Endothelial cell of umbilical vein (primary cell): ENCODE measurements around the gene RNU2-63P. TPM values are rescaled to one million over a fixed set of nuclear protein-coding genes. Genes with fewer than 3 reads are reported as not detected.

Experiments
- BruUV-seq: library from RNA; stranded (reverse); fragments of 400-500 nt; replicated peaks from 2 replicates; lab custom pipeline; 2021; lab: Mats Ljungman, UMichigan
- CTCF ChIA-PET: fragments of 300-600, 350-600 bp; sonication (Branson Sonifier 250); formaldehyde crosslinking; loops from one replicate; lab custom pipeline; 2021; ENCODE audit warnings: antibody characterized with exemption, inconsistent platforms; lab: Charles Lee
- POLR2A ChIA-PET: fragments of 300-600, 350-600 bp; sonication (Branson Sonifier 250); formaldehyde crosslinking; loops from one replicate; lab custom pipeline; 2021; ENCODE audit warnings: antibody characterized with exemption, inconsistent platforms; lab: Charles Lee
- DNase-seq: peaks from one replicate; pipeline ENCODE4 v3.0.0-alpha.2; 2011; ENCODE audit warnings: low read depth, low spot score
- FAIRE-seq: peaks from 2 replicates; lab custom pipeline; 2011; peaks lifted over from hg19 to GRCh38; lab: Jason Lieb, UNC
- H2AFZ ChIP-seq: 2 replicates; pipeline ENCODE4 v1.6.0; 2012; ENCODE audit warnings: low read depth, low read length, control low read depth, inconsistent platforms
- H3K27ac ChIP-seq: 2 replicates; pipeline ENCODE4 v1.5.1; 2011; ENCODE audit warnings: low read depth, mild to moderate bottlenecking, control low read depth, low read length, moderate library complexity; ENCODE audit not compliant: insufficient read depth
- H3K27me3 ChIP-seq, 2 experiments: 2 replicates each; pipeline versions ENCODE4 v1.6.0 to v1.6.1; 2011; ENCODE audit warnings: low read length in 2 of 2, mixed read lengths in 1 of 2; ENCODE audit not compliant: control insufficient read depth in 2 of 2, insufficient read depth in 2 of 2
- H3K36me3 ChIP-seq, 2 experiments: 2 replicates in 1 of 2; 3 replicates in 1 of 2; pipeline ENCODE4 v1.5.1; 2011; ENCODE audit warnings: low read length in 2 of 2, mild to moderate bottlenecking in 1 of 2, moderate library complexity in 1 of 2; ENCODE audit not compliant: control insufficient read depth in 2 of 2, insufficient read depth in 2 of 2; ENCODE audit errors: extremely low read depth in 1 of 2
- H3K4me1 ChIP-seq: 3 replicates; pipeline ENCODE4 v1.5.1; 2011; ENCODE audit warnings: mild to moderate bottlenecking, low read length; ENCODE audit not compliant: control insufficient read depth, insufficient read depth; ENCODE audit errors: extremely low read depth
- H3K4me2 ChIP-seq: 2 replicates; pipeline ENCODE4 v1.6.1; 2011; ENCODE audit warnings: low read length, control low read depth, mixed read lengths; ENCODE audit not compliant: insufficient read depth
- H3K4me3 ChIP-seq, 3 experiments: fragments of 200-600 bp in 1 of 3; sonication (generic), shearing (Covaris generic) in 1 of 3; replicated peaks in 1 of 3; 2 replicates each; pipeline ENCODE4 v1.5.1; 2011 to 2016; ENCODE audit warnings: control low read depth in 3 of 3, low read length in 3 of 3, mild to moderate bottlenecking in 2 of 3, inconsistent platforms in 1 of 3, low read depth in 1 of 3, moderate library complexity in 1 of 3; ENCODE audit not compliant: insufficient read depth in 1 of 3
- H3K79me2 ChIP-seq: 2 replicates; pipeline ENCODE4 v1.6.0; 2012; ENCODE audit warnings: low read length, inconsistent platforms; ENCODE audit not compliant: control insufficient read depth, insufficient read depth
- H3K9ac ChIP-seq: replicated peaks from 2 replicates; pipeline ENCODE3; 2011; ENCODE audit warnings: low read length, control low read depth; ENCODE audit not compliant: insufficient read depth; ENCODE audit errors: extremely low read depth
- H3K9me1 ChIP-seq: replicated peaks from 3 replicates; pipeline ENCODE4 v1.6.0; 2011; ENCODE audit warnings: mild to moderate bottlenecking, low read length; ENCODE audit not compliant: control insufficient read depth, insufficient read depth; ENCODE audit errors: extremely low read depth
- H3K9me3 ChIP-seq: replicated peaks from 2 replicates; pipeline ENCODE4 v1.5.1; 2012; ENCODE audit warnings: low read length, inconsistent platforms; ENCODE audit not compliant: control insufficient read depth, insufficient read depth
- H4K20me1 ChIP-seq: replicated peaks from 2 replicates; pipeline ENCODE3; 2011; ENCODE audit warnings: mild to moderate bottlenecking, low read length; ENCODE audit not compliant: control insufficient read depth, insufficient read depth; ENCODE audit errors: extremely low read depth
- EZH2 ChIP-seq: IDR thresholded peaks from 2 replicates; pipeline ENCODE4 v1.6.1; 2012; ENCODE audit warnings: borderline replicate concordance, low read depth, mild to moderate bottlenecking, moderate library complexity, low read length, inconsistent platforms; ENCODE audit not compliant: severe bottlenecking
- FOS ChIP-seq: IDR thresholded peaks from 2 replicates; pipeline ENCODE4 v1.6.1; 2011; ENCODE audit warnings: mild to moderate bottlenecking, low read length, moderate library complexity, borderline replicate concordance; ENCODE audit not compliant: insufficient read depth
- GATA2 ChIP-seq: IDR thresholded peaks from 2 replicates; pipeline ENCODE4 v1.7.0; 2011; ENCODE audit warnings: low read depth, mild to moderate bottlenecking, moderate library complexity, mixed read lengths, low read length; ENCODE audit not compliant: insufficient read length, insufficient read depth
- JUN ChIP-seq: IDR thresholded peaks from 2 replicates; pipeline ENCODE4 v1.6.1; 2011; ENCODE audit warnings: borderline replicate concordance, low read depth; ENCODE audit not compliant: insufficient read length, insufficient read depth
- MYC ChIP-seq: IDR thresholded peaks from one replicate; pipeline ENCODE4 v1.6.1; 2011; ENCODE audit warnings: mild to moderate bottlenecking, low read depth, low read length
- POLR2A ChIP-seq: IDR thresholded peaks from 2 replicates; pipeline ENCODE4 v1.6.1; 2012; ENCODE audit warnings: low read depth, mild to moderate bottlenecking, control low read depth, low read length
- POLR2AphosphoS5 ChIP-seq: IDR thresholded peaks from 2 replicates; pipeline ENCODE4 v1.6.1; 2012; ENCODE audit warnings: low read depth, mild to moderate bottlenecking, control low read depth, low read length, moderate library complexity; ENCODE audit not compliant: insufficient read depth
- dilution Hi-C: fragments of 300-500 bp; cut with MboI; formaldehyde crosslinking; loops from one replicate; pipeline ENCODE4 v1.15.0; 2019; ENCODE audit warnings: low sequenced_read_pairs; ENCODE audit not compliant: extremely low pct_ligation_motif_present
- intact Hi-C: fragments of 100-400 bp; cut with micrococcal nuclease; formaldehyde crosslinking; loops from one replicate; pipeline ENCODE4 v1.10.0; 2022
- polyA plus RNA-seq, 4 experiments: library from polyadenylated mRNA; depleted of rRNA in 3 of 4; stranded (reverse) in 3 of 4; unstranded in 1 of 4; fragments of >200 nt; gene quantifications; 2 replicates each; pipeline versions ENCODE4 v1.2.1 to v1.2.3, GENCODE V29; 2011 to 2012; ENCODE audit warnings: missing spikeins in 1 of 4
- total RNA-seq: library from RNA; stranded (reverse); gene quantifications from 2 replicates; pipeline ENCODE4 v1.2.3, GENCODE V29; 2021
- TF ChIP-seq, protein P1 (sequence below): IDR thresholded peaks from 2 replicates; pipeline ENCODE4 v1.6.1; 2011; ENCODE audit not compliant: insufficient read depth, insufficient read length
- TF ChIP-seq, protein P2 (sequence below), 2 donors: IDR thresholded peaks; 1 replicate in 1 of 2; 2 replicates in 1 of 2; pipeline ENCODE4 v1.5.1; 2011; ENCODE audit warnings: low read length in 2 of 2, mild to moderate bottlenecking in 2 of 2, moderate library complexity in 2 of 2, control low read depth in 1 of 2, inconsistent platforms in 1 of 2, low read depth in 1 of 2; ENCODE audit not compliant: insufficient read depth in 1 of 2; ENCODE audit errors: extremely low read depth in 1 of 2

RNU2-63P gene
- total and polyA plus RNA-seq, 2 donors (not counting 3 experiments of a cell fraction or from before 2014, with no cell fraction given): not detected

DNA sequence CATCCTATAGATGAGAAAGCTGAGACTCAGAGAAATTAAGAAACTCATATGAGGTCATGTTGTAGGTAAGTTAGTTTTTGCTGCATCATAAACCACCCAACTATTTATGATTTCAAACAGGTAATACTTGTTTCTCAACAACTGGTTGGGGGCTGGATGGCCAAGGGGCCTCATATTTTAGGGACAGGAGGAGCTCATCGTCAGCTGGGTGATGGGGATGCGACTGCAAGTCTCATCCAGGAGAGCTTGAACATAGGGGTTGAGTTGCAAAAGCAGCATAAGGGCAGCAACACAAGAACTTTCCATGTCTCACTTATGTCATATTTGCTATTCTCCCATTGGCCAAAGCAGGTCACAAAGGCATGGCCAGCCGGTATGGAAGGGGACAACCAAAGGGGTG lies 3.6 kb upstream of the RNU2-63P start:
- Histone ChIP-seq H2AFZ (no peak overlapping the region), H3K4me2 (no peak overlapping the region), H3K36me3 (no peaks in the 10 kb centered on the region), H3K4me1 (peaks cover 4% of the 10 kb centered on the region), H3K27ac (no peak overlapping the region), H3K4me3 (no peak overlapping the region), H3K9ac (no peak overlapping the region), H3K9me3 (no peaks in the 10 kb centered on the region), H3K79me2 (no peaks in the 10 kb centered on the region), H4K20me1 (no peaks in the 10 kb centered on the region), H3K9me1 (no peaks in the 10 kb centered on the region), H3K27me3 (no peaks in the 10 kb centered on the region)
- FAIRE-seq (no peak), DNase-seq (no peak)
- no peak for TF ChIP-seq JUN
- no peak for TF ChIP-seq POLR2A
- TF ChIP-seq, protein P1, sequence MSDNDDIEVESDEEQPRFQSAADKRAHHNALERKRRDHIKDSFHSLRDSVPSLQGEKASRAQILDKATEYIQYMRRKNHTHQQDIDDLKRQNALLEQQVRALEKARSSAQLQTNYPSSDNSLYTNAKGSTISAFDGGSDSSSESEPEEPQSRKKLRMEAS: no peak
- no peak for TF ChIP-seq POLR2AphosphoS5
- no peak for TF ChIP-seq MYC
- TF ChIP-seq EZH2: no peak
- TF ChIP-seq, protein P2, sequence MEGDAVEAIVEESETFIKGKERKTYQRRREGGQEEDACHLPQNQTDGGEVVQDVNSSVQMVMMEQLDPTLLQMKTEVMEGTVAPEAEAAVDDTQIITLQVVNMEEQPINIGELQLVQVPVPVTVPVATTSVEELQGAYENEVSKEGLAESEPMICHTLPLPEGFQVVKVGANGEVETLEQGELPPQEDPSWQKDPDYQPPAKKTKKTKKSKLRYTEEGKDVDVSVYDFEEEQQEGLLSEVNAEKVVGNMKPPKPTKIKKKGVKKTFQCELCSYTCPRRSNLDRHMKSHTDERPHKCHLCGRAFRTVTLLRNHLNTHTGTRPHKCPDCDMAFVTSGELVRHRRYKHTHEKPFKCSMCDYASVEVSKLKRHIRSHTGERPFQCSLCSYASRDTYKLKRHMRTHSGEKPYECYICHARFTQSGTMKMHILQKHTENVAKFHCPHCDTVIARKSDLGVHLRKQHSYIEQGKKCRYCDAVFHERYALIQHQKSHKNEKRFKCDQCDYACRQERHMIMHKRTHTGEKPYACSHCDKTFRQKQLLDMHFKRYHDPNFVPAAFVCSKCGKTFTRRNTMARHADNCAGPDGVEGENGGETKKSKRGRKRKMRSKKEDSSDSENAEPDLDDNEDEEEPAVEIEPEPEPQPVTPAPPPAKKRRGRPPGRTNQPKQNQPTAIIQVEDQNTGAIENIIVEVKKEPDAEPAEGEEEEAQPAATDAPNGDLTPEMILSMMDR (IDR thresholded peaks at IDR 0.05; ENCODE audit: extremely low read depth in 1 of 2, insufficient read depth in 1 of 2, low read depth in 1 of 2, low read length in 2 of 2): no peak
- no peak for TF ChIP-seq GATA2
- no peak for TF ChIP-seq FOS
- ChIA-PET CTCF (interaction anchor here (1.0 kb wide), 1 partner anchor 140 kb away, joined by 3 read pairs; no protein-coding TSS in a partner anchor), POLR2A (no interaction called here)
- BruUV-seq: no TSS peak
- dilution Hi-C loops: no loop called here
- intact Hi-C loops: no loop called here
